Measurements from ENCODE around the gene LHFPL6.

The LHFPL6 gene

GRCh38 chr13:39394796-39395678, 208.0 kb downstream of the LHFPL6 start:
- Histone ChIP-seq H3K27me3 (ENCODE audit: insufficient read depth, low read length) (peaks cover 82% of the 10 kb centered on the region), H3K4me1 (ENCODE audit: insufficient read depth, low read length) (no peaks in the 10 kb centered on the region), H3K9me3 (ENCODE audit: insufficient read depth, low read depth, low read length) (no peaks in the 10 kb centered on the region), H3K4me3 (ENCODE audit: low read length) (no peak overlapping the region), H3K9ac (ENCODE audit: low read depth, low read length) (no peak overlapping the region), H3K36me3 (ENCODE audit: insufficient read depth, low read depth, low read length) (no peaks in the 10 kb centered on the region), H3K27ac (ENCODE audit: low read length) (no peak overlapping the region)

GRCh38 chr13:39391761-39392160, 211.2 kb downstream of the LHFPL6 start:
- Histone ChIP-seq H3K27ac (ENCODE audit: low read length) (no peak overlapping the region), H3K27me3 (ENCODE audit: insufficient read depth, low read length) (peaks cover 93% of the 10 kb centered on the region), H3K9ac (ENCODE audit: low read depth, low read length) (no peak overlapping the region), H3K4me1 (ENCODE audit: insufficient read depth, low read length) (no peaks in the 10 kb centered on the region), H3K9me3 (ENCODE audit: insufficient read depth, low read depth, low read length) (no peaks in the 10 kb centered on the region), H3K36me3 (ENCODE audit: insufficient read depth, low read depth, low read length) (no peaks in the 10 kb centered on the region), H3K4me3 (ENCODE audit: low read length) (no peak overlapping the region)

GRCh38 chr13:39389013-39389412, 214.0 kb downstream of the LHFPL6 start:
- Histone ChIP-seq H3K9me3 (ENCODE audit: insufficient read depth, low read depth, low read length) (no peaks in the 10 kb centered on the region), H3K27ac (ENCODE audit: low read length) (no peak overlapping the region), H3K9ac (ENCODE audit: low read depth, low read length) (no peak overlapping the region), H3K4me3 (ENCODE audit: low read length) (no peak overlapping the region), H3K27me3 (ENCODE audit: insufficient read depth, low read length) (peaks cover 92% of the 10 kb centered on the region), H3K4me1 (ENCODE audit: insufficient read depth, low read length) (peaks cover 14% of the 10 kb centered on the region), H3K36me3 (ENCODE audit: insufficient read depth, low read depth, low read length) (no peaks in the 10 kb centered on the region)

GRCh38 chr13:39385621-39386231, 217.3 kb downstream of the LHFPL6 start:
- Histone ChIP-seq H3K36me3 (ENCODE audit: insufficient read depth, low read depth, low read length) (no peaks in the 10 kb centered on the region), H3K4me1 (ENCODE audit: insufficient read depth, low read length) (peaks cover 14% of the 10 kb centered on the region)

GRCh38 chr13:39385154-39385553, 217.8 kb downstream of the LHFPL6 start:
- H3K27ac ChIP-seq (ENCODE audit: low read length), result no peak overlapping the region
- H3K27me3 ChIP-seq (ENCODE audit: insufficient read depth, low read length), result peaks cover 94% of the 10 kb centered on the region
- H3K4me3 ChIP-seq (ENCODE audit: low read length), result no peak overlapping the region
- H3K9ac ChIP-seq (ENCODE audit: low read depth, low read length), result no peak overlapping the region
- H3K36me3 ChIP-seq (ENCODE audit: insufficient read depth, low read depth, low read length), result no peaks in the 10 kb centered on the region
- H3K9me3 ChIP-seq (ENCODE audit: insufficient read depth, low read depth, low read length), result no peaks in the 10 kb centered on the region
- peaks cover 14% of the 10 kb centered on the region for H3K4me1 ChIP-seq (ENCODE audit: insufficient read depth, low read length)

More at GRCh38 chr13:39385621-39386231, 217.3 kb downstream of the LHFPL6 start:
- no peak overlapping the region for H3K9ac ChIP-seq (ENCODE audit: low read depth, low read length)
- no peaks in the 10 kb centered on the region for H3K9me3 ChIP-seq (ENCODE audit: insufficient read depth, low read depth, low read length)
- H3K27me3 ChIP-seq (ENCODE audit: insufficient read depth, low read length), result peaks cover 98% of the 10 kb centered on the region
- no peak overlapping the region for H3K27ac ChIP-seq (ENCODE audit: low read length)
- no peak overlapping the region for H3K4me3 ChIP-seq (ENCODE audit: low read length)

GRCh38 chr13:39381456-39381855, 221.5 kb downstream of the LHFPL6 start:
- no peak overlapping the region for H3K4me3 ChIP-seq (ENCODE audit: low read length)
- H3K36me3 ChIP-seq (ENCODE audit: insufficient read depth, low read depth, low read length), result no peaks in the 10 kb centered on the region
- no peak overlapping the region for H3K9ac ChIP-seq (ENCODE audit: low read depth, low read length)
- H3K9me3 ChIP-seq (ENCODE audit: insufficient read depth, low read depth, low read length), result no peaks in the 10 kb centered on the region
- peaks cover 14% of the 10 kb centered on the region for H3K4me1 ChIP-seq (ENCODE audit: insufficient read depth, low read length)
- no peak overlapping the region for H3K27ac ChIP-seq (ENCODE audit: low read length)
- H3K27me3 ChIP-seq (ENCODE audit: insufficient read depth, low read length), result peaks cover 90% of the 10 kb centered on the region

GRCh38 chr13:39379667-39380655, 223.0 kb downstream of the LHFPL6 start:
- Histone ChIP-seq H3K9me3 (ENCODE audit: insufficient read depth, low read depth, low read length) (no peaks in the 10 kb centered on the region), H3K9ac (ENCODE audit: low read depth, low read length) (no peak overlapping the region), H3K4me3 (ENCODE audit: low read length) (no peak overlapping the region), H3K36me3 (ENCODE audit: insufficient read depth, low read depth, low read length) (no peaks in the 10 kb centered on the region), H3K27ac (ENCODE audit: low read length) (no peak overlapping the region), H3K4me1 (ENCODE audit: insufficient read depth, low read length) (peaks cover 3% of the 10 kb centered on the region), H3K27me3 (ENCODE audit: insufficient read depth, low read length) (peaks cover 76% of the 10 kb centered on the region)

- peaks cover 68% of the 10 kb centered on the region for H3K27me3 ChIP-seq (ENCODE audit: insufficient read depth, low read length)
- no peak overlapping the region for H3K27ac ChIP-seq (ENCODE audit: low read length)
- no peaks in the 10 kb centered on the region for H3K4me1 ChIP-seq (ENCODE audit: insufficient read depth, low read length)
- H3K4me3 ChIP-seq (ENCODE audit: low read length), result no peak overlapping the region
- no peaks in the 10 kb centered on the region for H3K36me3 ChIP-seq (ENCODE audit: insufficient read depth, low read depth, low read length)
- H3K9me3 ChIP-seq (ENCODE audit: insufficient read depth, low read depth, low read length), result no peaks in the 10 kb centered on the region
- H3K9ac ChIP-seq (ENCODE audit: low read depth, low read length), result no peak overlapping the region
These were observed 223.9 kb downstream of the LHFPL6 start for GRCh38 chr13:39379118-39379517.

GRCh38 chr13:39378306-39378705, 224.7 kb downstream of the LHFPL6 start:
- H3K4me1 ChIP-seq (ENCODE audit: insufficient read depth, low read length), result no peaks in the 10 kb centered on the region
- H3K27me3 ChIP-seq (ENCODE audit: insufficient read depth, low read length), result peaks cover 61% of the 10 kb centered on the region
- no peak overlapping the region for H3K9ac ChIP-seq (ENCODE audit: low read depth, low read length)
- no peaks in the 10 kb centered on the region for H3K36me3 ChIP-seq (ENCODE audit: insufficient read depth, low read depth, low read length)
- no peak overlapping the region for H3K27ac ChIP-seq (ENCODE audit: low read length)
- no peak overlapping the region for H3K4me3 ChIP-seq (ENCODE audit: low read length)
- H3K9me3 ChIP-seq (ENCODE audit: insufficient read depth, low read depth, low read length), result no peaks in the 10 kb centered on the region

- no peaks in the 10 kb centered on the region for H3K9me3 ChIP-seq (ENCODE audit: insufficient read depth, low read depth, low read length)
- H3K36me3 ChIP-seq (ENCODE audit: insufficient read depth, low read depth, low read length), result no peaks in the 10 kb centered on the region
- no peak overlapping the region for H3K27ac ChIP-seq (ENCODE audit: low read length)
- no peak overlapping the region for H3K4me3 ChIP-seq (ENCODE audit: low read length)
- no peak overlapping the region for H3K9ac ChIP-seq (ENCODE audit: low read depth, low read length)
- H3K27me3 ChIP-seq (ENCODE audit: insufficient read depth, low read length), result peaks cover 61% of the 10 kb centered on the region
- H3K4me1 ChIP-seq (ENCODE audit: insufficient read depth, low read length), result no peaks in the 10 kb centered on the region
These were observed 225.3 kb downstream of the LHFPL6 start for GRCh38 chr13:39377699-39378098.

GRCh38 chr13:39376076-39376475, 226.9 kb downstream of the LHFPL6 start:
- no peak overlapping the region for H3K4me3 ChIP-seq (ENCODE audit: low read length)
- no peak overlapping the region for H3K27ac ChIP-seq (ENCODE audit: low read length)
- no peaks in the 10 kb centered on the region for H3K4me1 ChIP-seq (ENCODE audit: insufficient read depth, low read length)
- peaks cover 58% of the 10 kb centered on the region for H3K27me3 ChIP-seq (ENCODE audit: insufficient read depth, low read length)
- no peak overlapping the region for H3K9ac ChIP-seq (ENCODE audit: low read depth, low read length)
- H3K9me3 ChIP-seq (ENCODE audit: insufficient read depth, low read depth, low read length), result no peaks in the 10 kb centered on the region
- no peaks in the 10 kb centered on the region for H3K36me3 ChIP-seq (ENCODE audit: insufficient read depth, low read depth, low read length)
